ENCODE measurements around the gene FRS2.
"Not testable (repeated sequence)": the region's sequence is repeated elsewhere in the genome, so short reads cannot be mapped to it uniquely, and the experiment has no call there.

FRS2 gene, protein sequence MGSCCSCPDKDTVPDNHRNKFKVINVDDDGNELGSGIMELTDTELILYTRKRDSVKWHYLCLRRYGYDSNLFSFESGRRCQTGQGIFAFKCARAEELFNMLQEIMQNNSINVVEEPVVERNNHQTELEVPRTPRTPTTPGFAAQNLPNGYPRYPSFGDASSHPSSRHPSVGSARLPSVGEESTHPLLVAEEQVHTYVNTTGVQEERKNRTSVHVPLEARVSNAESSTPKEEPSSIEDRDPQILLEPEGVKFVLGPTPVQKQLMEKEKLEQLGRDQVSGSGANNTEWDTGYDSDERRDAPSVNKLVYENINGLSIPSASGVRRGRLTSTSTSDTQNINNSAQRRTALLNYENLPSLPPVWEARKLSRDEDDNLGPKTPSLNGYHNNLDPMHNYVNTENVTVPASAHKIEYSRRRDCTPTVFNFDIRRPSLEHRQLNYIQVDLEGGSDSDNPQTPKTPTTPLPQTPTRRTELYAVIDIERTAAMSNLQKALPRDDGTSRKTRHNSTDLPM

GRCh38 chr12:69470189-69471075, at the start of gene FRS2:
Gene FRS2, plus strand, starts transcription at chr12:69470388. Its CDS starts 98,643 bp downstream, at chr12:69569031.
- peak; percentile 87 for DNase-seq (ENCODE audit: low read depth)

DNA sequence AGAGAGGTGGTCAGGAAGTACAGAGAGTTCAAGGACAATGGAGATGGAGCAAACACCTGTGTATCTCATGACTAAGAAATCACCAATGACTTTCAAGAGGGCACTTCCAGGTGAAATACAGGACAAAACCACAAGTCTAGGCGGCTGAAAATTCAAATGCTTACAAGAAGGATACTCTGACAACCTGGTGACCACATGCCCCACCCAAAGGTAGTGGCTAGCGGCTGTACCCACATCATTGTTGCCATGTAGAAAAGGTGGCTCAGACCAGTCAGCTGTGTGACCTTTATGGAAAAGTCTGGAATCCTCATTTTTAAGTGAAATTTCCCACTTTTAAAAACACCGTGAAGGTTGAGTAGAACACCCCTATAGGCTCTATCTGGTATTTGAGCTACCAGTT, 48.6 kb upstream of the FRS2 start:
- DNase-seq (ENCODE audit: low read depth) = no peak

- no peak for DNase-seq (ENCODE audit: low read depth)
These were observed 46.9 kb upstream of the FRS2 start for GRCh38 chr12:69423037-69423905.

DNA sequence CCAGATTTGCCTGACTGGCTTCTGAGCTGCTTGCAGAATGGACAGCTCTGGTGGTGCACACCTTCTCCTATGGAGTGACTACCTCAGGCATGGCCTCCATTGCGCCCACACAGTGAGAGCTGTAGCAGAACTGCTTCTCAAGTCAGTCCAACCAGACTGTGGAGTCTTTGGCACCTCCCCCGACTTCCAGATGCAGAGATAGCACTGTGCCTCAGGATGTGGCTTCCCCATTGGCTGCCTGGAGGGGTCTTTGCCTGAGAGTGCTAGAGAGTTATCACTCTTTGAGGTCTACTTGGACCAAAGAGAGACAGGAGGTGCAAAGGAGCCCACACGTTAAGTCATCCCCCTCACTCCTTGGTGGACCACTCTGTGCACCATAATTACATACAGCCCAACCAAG, 44.8 kb upstream of the FRS2 start:
- DNase-seq (ENCODE audit: low read depth) = no peak

DNA sequence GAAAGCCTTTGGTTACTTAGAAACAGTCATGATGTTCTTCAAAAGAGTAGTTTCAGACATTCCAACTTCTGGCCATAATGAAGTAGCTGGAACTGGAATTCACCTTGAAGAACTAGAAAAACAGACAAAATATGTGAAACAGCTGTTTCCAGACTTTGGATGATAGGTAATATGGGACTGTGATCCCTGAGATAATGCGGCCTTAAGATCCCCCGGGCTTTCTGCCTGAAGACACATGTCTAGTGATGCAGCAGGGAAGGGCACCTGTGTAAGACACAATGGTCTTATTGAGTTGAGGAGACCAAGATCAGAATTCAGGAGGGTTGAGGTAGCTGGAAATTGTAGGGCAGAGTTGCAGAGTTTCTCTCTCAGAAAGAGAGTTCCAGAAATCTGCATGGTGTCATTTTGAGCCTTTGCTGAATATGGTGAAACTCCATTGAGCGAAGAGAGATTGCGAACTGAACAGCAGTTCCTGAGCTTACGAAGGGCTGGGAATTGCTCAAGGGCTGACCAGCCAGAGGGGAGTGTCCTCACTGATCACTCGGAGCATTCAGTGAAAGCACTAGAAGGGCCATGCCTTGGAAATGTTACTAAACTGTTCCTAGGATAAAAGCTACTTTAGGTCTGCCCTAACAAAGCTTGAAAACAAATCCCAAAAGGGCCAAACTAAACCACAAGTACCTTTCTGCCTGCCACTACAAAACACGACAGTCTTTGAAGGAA, 41.7 kb upstream of the FRS2 start:
- DNase-seq (ENCODE audit: low read depth) = no peak

- DNase-seq (ENCODE audit: low read depth) = no peak
These were observed 39.1 kb upstream of the FRS2 start for GRCh38 chr12:69430942-69431590.

GRCh38 chr12:69431591-69432222, 38.5 kb upstream of the FRS2 start:
- no peak for DNase-seq (ENCODE audit: low read depth)

DNA sequence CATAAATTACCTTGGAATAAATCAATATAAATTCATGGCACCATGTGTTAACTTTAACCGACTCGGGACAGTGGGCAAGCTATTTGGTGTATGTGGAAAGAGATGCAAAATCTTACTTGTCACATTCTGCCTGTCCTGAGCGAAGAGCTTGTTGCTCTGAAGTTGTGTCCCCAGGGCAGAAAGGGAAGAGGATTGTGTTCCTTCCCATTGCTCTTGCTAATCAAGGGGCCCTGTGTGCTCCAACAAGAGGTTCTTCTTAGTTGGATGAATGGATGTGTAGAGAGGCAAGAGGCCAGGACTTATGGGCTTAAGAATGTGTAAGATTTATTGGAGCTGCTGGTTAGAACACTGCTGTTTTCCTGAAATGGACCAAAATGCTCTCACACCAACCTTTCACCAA, 36.5 kb upstream of the FRS2 start:
- DNase-seq (ENCODE audit: low read depth) = no peak

- no peak for DNase-seq (ENCODE audit: low read depth)
These were observed 34.5 kb upstream of the FRS2 start for GRCh38 chr12:69435644-69436043.

- DNase-seq (ENCODE audit: low read depth) = no peak
These were observed 33.1 kb upstream of the FRS2 start for GRCh38 chr12:69437073-69437472.

- no peak for DNase-seq (ENCODE audit: low read depth)
These were observed 31.6 kb upstream of the FRS2 start for GRCh38 chr12:69438539-69438938.

DNA sequence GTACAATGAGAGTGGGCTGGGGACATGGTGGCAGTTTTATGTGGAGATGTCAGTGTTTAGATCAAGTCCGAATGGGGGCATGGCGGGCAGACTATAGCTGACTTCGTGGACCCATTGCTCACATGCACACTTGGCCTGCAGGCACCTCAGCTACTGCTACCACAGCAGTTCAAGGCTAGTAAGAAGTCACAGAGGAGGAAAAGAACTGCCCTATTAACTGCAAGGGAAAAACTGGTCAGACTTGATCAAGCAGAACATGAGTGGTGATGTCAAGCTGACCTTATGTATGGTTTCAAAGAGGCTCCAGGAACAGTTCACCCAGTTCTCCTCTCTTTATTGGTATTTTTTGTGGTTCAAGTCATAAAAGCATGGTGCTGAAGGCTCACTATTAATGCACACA, 30.2 kb upstream of the FRS2 start:
- no peak for DNase-seq (ENCODE audit: low read depth)

GRCh38 chr12:69440886-69441285, 29.3 kb upstream of the FRS2 start:
- no peak for DNase-seq (ENCODE audit: low read depth)

GRCh38 chr12:69442894-69443293, 27.3 kb upstream of the FRS2 start:
- DNase-seq (ENCODE audit: low read depth) = no peak

GRCh38 chr12:69443916-69444315, 26.3 kb upstream of the FRS2 start:
- no peak for DNase-seq (ENCODE audit: low read depth)

DNA sequence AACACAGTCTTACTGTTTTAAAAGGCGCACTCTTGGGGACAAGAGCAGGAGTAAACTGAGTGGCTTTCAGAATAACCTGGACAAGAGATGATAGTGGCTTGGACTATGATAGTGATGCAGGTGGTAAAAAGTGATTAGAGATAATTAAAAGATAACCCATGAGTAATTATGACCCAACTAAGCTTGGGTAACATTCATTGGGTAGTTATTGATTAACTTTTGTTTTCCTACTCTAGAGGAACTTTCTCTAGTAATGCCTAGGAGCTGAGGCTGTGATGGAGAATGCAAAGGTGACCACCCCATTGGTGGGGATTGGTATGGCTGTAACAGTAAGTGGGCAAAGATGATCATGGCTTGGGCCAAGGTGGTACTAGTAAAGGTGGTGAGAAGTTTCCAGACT, 22.3 kb upstream of the FRS2 start:
- DNase-seq (ENCODE audit: low read depth) = no peak

- DNase-seq (ENCODE audit: low read depth) = not testable (repeated sequence)
These were observed 17.5 kb upstream of the FRS2 start for GRCh38 chr12:69452598-69453132.

- DNase-seq (ENCODE audit: low read depth) = no peak
These were observed 13.9 kb upstream of the FRS2 start for GRCh38 chr12:69456239-69456638.

DNA sequence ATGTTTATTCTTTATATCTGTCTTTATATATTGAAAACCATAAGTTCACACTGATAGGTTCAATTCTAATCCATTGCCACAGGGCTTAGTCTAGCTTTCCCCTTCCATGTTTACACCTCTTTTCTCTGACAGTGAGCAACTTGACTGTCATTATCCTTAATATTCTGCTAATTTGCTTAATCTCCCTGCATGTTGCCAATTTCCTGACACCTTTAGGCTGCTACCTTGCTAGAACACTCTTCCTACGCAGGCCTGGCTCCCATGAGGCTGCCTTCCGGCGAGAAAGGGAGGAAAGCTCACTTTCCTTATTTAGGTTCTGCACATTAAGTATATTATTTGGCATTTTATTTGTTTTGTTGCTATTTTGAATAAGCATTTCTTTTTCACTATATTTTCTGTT, 12.8 kb upstream of the FRS2 start:
- no peak for DNase-seq (ENCODE audit: low read depth)

DNA sequence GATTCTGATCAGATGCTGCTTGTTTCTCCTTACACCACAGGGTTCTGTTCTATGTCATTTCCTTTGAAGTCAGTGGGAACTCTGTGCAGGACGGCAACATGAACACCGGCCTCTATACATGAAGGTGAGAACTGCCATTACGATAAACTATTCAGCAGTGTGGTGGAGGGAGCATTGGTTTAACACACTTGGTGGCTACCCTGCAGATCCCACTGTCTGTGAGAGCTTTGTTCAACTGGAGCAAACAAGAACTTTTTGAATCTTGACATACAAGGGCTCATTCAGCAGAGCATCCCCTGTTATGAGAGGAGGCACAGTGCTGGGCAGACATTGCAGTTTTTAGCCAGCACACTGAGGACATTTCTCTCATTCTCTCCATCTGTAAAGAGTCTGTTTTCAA, 10.7 kb upstream of the FRS2 start:
- no peak for DNase-seq (ENCODE audit: low read depth)

All from activated T-cell treated with anti-CD3 and anti-CD28 coated beads for 48 hours (primary cell).